Lower leg skin (tissue), 3 donors: ENCODE results near the gene FBXW4.

Experiments used
- POLR2A ChIP-seq, 2 donors: fragments of 450-650 bp; IDR thresholded peaks; one replicate each; pipeline ENCODE4 v1.6.1; 2016 to 2017; ENCODE audit warnings: antibody characterized with exemption in 2 of 2, mild to moderate bottlenecking in 1 of 2, moderate library complexity in 1 of 2
- TF ChIP-seq, protein P1 (sequence below), 3 donors: fragments of 450-650 bp; IDR thresholded peaks; one replicate each; pipeline ENCODE4 v1.5.1; 2016; ENCODE audit warnings: antibody characterized with exemption in 3 of 3, mild to moderate bottlenecking in 3 of 3, moderate library complexity in 2 of 3

DNA sequence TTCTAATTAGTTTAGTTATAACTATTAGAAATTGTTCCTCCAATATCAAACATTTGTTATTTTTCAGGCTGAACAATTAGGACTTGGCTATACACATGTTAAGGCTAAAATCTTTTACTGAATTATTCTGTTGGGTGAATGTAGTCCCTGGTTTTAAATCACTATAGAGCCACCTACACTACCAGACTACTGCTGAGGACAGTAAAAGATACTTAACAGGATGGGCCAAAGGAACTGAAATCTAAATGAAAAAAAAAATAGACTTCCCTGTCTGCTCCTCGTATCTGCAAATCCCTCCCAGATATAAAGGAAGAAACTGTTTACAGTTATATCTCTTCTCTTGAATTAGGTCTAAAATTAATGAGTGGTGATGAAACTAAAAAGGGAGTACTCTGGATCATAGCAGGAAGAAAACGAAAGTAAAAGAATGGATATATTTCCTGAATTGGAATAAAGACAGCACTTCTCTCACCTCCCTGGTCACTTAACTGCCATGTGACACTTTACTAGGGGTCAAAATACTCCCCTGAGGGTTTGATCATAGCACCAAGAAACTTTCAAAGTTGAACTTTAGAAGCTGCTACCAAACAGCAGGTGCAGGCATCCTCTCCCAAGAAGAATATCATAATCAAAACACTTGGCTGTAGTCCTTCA, 12.7 kb downstream of the FBXW4 start:
- TF ChIP-seq, protein P1, sequence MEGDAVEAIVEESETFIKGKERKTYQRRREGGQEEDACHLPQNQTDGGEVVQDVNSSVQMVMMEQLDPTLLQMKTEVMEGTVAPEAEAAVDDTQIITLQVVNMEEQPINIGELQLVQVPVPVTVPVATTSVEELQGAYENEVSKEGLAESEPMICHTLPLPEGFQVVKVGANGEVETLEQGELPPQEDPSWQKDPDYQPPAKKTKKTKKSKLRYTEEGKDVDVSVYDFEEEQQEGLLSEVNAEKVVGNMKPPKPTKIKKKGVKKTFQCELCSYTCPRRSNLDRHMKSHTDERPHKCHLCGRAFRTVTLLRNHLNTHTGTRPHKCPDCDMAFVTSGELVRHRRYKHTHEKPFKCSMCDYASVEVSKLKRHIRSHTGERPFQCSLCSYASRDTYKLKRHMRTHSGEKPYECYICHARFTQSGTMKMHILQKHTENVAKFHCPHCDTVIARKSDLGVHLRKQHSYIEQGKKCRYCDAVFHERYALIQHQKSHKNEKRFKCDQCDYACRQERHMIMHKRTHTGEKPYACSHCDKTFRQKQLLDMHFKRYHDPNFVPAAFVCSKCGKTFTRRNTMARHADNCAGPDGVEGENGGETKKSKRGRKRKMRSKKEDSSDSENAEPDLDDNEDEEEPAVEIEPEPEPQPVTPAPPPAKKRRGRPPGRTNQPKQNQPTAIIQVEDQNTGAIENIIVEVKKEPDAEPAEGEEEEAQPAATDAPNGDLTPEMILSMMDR (IDR thresholded peaks at IDR 0.05) = no peak
- TF ChIP-seq POLR2A (IDR thresholded peaks at IDR 0.05) = no peak
